ENCODE results near the gene TMEM221. TPM values are rescaled to one million over a fixed set of nuclear protein-coding genes. Genes with fewer than 3 reads are reported as not detected.

Gene TMEM221
- total RNA-seq, 1 donor from 2014 or later, result 6.0 TPM

GRCh38 chr19:17470068-17470841, 21.8 kb upstream of the TMEM221 start, which contains the start of gene SLC27A1:
Gene SLC27A1, plus strand, starts transcription at chr19:17470524. Its CDS starts 17 bp downstream, at chr19:17470541.
- Mint-ChIP-seq H3K4me3 (peak within 1 kb of the TSS; percentile 88), H3K27ac (peak within 1 kb of the TSS; percentile 94), H3K36me3 (peaks cover 1% of the 10 kb centered on the region), H3K4me1 (peaks cover 18% of the 10 kb centered on the region), H3K9me3 (no peaks in the 10 kb centered on the region), H3K27me3 (ENCODE audit: low read depth) (no peaks in the 10 kb centered on the region)
- TF ChIP-seq CTCF (IDR thresholded peaks at IDR 0.05; ENCODE audit: unreplicated experiment), result no peak
- DNase-seq (ENCODE audit: low spot score in 2 of 2, unreplicated experiment in 2 of 2), result peak; percentile 97

GRCh38 chr19:17469481-17470067, 21.1 kb upstream of the TMEM221 start:
- TF ChIP-seq CTCF (IDR thresholded peaks at IDR 0.05; ENCODE audit: unreplicated experiment), result no peak
- H3K27me3 Mint-ChIP-seq (ENCODE audit: low read depth), result no peaks in the 10 kb centered on the region
- H3K36me3 Mint-ChIP-seq, result peaks cover 1% of the 10 kb centered on the region
- H3K27ac Mint-ChIP-seq, result peak overlapping the region; percentile 94
- peak; percentile 82 to 87 for DNase-seq (ENCODE audit: low spot score in 2 of 2, unreplicated experiment in 2 of 2)
- no peaks in the 10 kb centered on the region for H3K9me3 Mint-ChIP-seq
- H3K4me1 Mint-ChIP-seq, result peaks cover 18% of the 10 kb centered on the region
- H3K4me3 Mint-ChIP-seq, result peak overlapping the region; percentile 88

- TF ChIP-seq CTCF (IDR thresholded peaks at IDR 0.05; ENCODE audit: unreplicated experiment), result no peak
- H3K9me3 Mint-ChIP-seq, result no peaks in the 10 kb centered on the region
- H3K27ac Mint-ChIP-seq, result peak overlapping the region; percentile 94
- peaks cover 18% of the 10 kb centered on the region for H3K4me1 Mint-ChIP-seq
- no peaks in the 10 kb centered on the region for H3K36me3 Mint-ChIP-seq
- H3K27me3 Mint-ChIP-seq (ENCODE audit: low read depth), result no peaks in the 10 kb centered on the region
- peak overlapping the region; percentile 88 for H3K4me3 Mint-ChIP-seq
- DNase-seq (ENCODE audit: low spot score in 2 of 2, unreplicated experiment in 2 of 2), result no peak
Measured at GRCh38 chr19:17469092-17469480, 20.6 kb upstream of the TMEM221 start.

- peak overlapping the region; percentile 88 for H3K4me3 Mint-ChIP-seq
- H3K36me3 Mint-ChIP-seq, result no peaks in the 10 kb centered on the region
- no peak for TF ChIP-seq CTCF (IDR thresholded peaks at IDR 0.05; ENCODE audit: unreplicated experiment)
- no peaks in the 10 kb centered on the region for H3K9me3 Mint-ChIP-seq
- DNase-seq (ENCODE audit: low spot score in 2 of 2, unreplicated experiment in 2 of 2), result no peak
- peaks cover 18% of the 10 kb centered on the region for H3K4me1 Mint-ChIP-seq
- H3K27me3 Mint-ChIP-seq (ENCODE audit: low read depth), result no peaks in the 10 kb centered on the region
- peak overlapping the region; percentile 94 for H3K27ac Mint-ChIP-seq
Measured at GRCh38 chr19:17468302-17469091, 20.0 kb upstream of the TMEM221 start.

GRCh38 chr19:17467471-17468301, 19.2 kb upstream of the TMEM221 start:
- Mint-ChIP-seq H3K4me3 (no peak overlapping the region), H3K27me3 (ENCODE audit: low read depth) (no peaks in the 10 kb centered on the region), H3K9me3 (no peaks in the 10 kb centered on the region), H3K27ac (no peak overlapping the region), H3K4me1 (peaks cover 18% of the 10 kb centered on the region), H3K36me3 (no peaks in the 10 kb centered on the region)
- no peak for DNase-seq (ENCODE audit: low spot score in 2 of 2, unreplicated experiment in 2 of 2)
- no peak for TF ChIP-seq CTCF (IDR thresholded peaks at IDR 0.05; ENCODE audit: unreplicated experiment)

All from mesothelial cell of epicardium (in vitro differentiated cells).